Testis (tissue), 3 donors: ENCODE measurements around the gene TACR1. TPM values are rescaled to one million over a fixed set of nuclear protein-coding genes. Genes with fewer than 3 reads are reported as not detected.
A peak's percentile ranks its signal among the peaks of the same experiment; 100 is the strongest.

Source experiments
- DNase-seq: peaks from one replicate; pipeline ENCODE4 v3.0.0-alpha.2; 2019
- H3K27ac ChIP-seq, 2 donors: fragments of 200-600 bp; sonication (generic); one replicate each; pipeline ENCODE4 v1.5.1; 2019
- H3K27me3 ChIP-seq: fragments of 200-600 bp; sonication (generic); one replicate; pipeline ENCODE4 v1.5.1; 2019
- H3K36me3 ChIP-seq: fragments of 200-600 bp; sonication (generic); one replicate; pipeline ENCODE4 v1.5.1; 2017; ENCODE audit warnings: low read depth; ENCODE audit errors: missing control alignments
- H3K4me1 ChIP-seq: fragments of 200-600 bp; sonication (generic); one replicate; pipeline ENCODE4 v1.5.1; 2019
- H3K4me3 ChIP-seq, 2 donors: fragments of 200-600 bp; sonication (generic); one replicate each; pipeline ENCODE4 v1.5.1; 2017 to 2019
- H3K9me3 ChIP-seq: fragments of 200-600 bp; sonication (generic); one replicate; pipeline ENCODE4 v1.5.1; 2017
- CTCF ChIP-seq, 3 experiments: fragments of 450-650 bp in 2 of 3; fragments of 200-600 bp in 1 of 3; sonication (generic) in 1 of 3; IDR thresholded peaks; one replicate each; pipeline ENCODE4 v1.5.1; 2016 to 2019; ENCODE audit warnings: antibody characterized with exemption in 3 of 3, mild to moderate bottlenecking in 2 of 3, moderate library complexity in 1 of 3
- POLR2A ChIP-seq: fragments of 450-650 bp; IDR thresholded peaks from one replicate; pipeline ENCODE4 v1.6.1; 2017; ENCODE audit warnings: antibody characterized with exemption, mild to moderate bottlenecking, moderate library complexity
- WGBS, 2 donors: methylation state at CpG; one replicate each; pipeline ENCODE4 v1.1.5; 2018; 5-methylcytosine and 5-hydroxymethylcytosine counted together
- intact Hi-C: fragments of 100-400 bp; cut with DNase I; formaldehyde crosslinking; loops from one replicate; pipeline ENCODE4 v1.15.1; 2023; ENCODE audit warnings: low total_unique reads
- polyA plus RNA-seq: library from polyadenylated mRNA; stranded (reverse); fragments of 350-450 nt; fragmentation: Illumina TruSeq; extraction: RNeasy Lipid Tissue Mini Kit (QIAGEN cat#74804); gene quantifications from one replicate; pipeline ENCODE4 v1.2.3, GENCODE V29; 2014; ENCODE audit warnings: low read depth, low replicate concordance; ENCODE audit not compliant: insufficient read depth
- total RNA-seq, 2 donors: library from RNA; depleted of rRNA; stranded (reverse); fragments of >200 nt; gene quantifications; one replicate each; pipeline ENCODE4 v1.2.3, GENCODE V29; 2016

The TACR1 gene
- total and polyA plus RNA-seq, 3 donors from 2014 or later = 0.06 to 0.47 (median 0.38) TPM

GRCh38 chr2:75041731-75042600, 157.4 kb downstream of the TACR1 start:
- Histone ChIP-seq H3K36me3 (no peaks in the 10 kb centered on the region), H3K27me3 (no peaks in the 10 kb centered on the region), H3K9me3 (no peaks in the 10 kb centered on the region), H3K4me1 (no peaks in the 10 kb centered on the region), H3K27ac (peak overlapping the region in 1 of 2 donors; percentile 13), H3K4me3 (no peak overlapping the region)
- TF ChIP-seq CTCF (IDR thresholded peaks at IDR 0.05) = no peak
- intact Hi-C loops = no loop called here
- 79 to 86% methylated on average over 7 of the region's 7 CpGs for WGBS, 2 donors
- no peak for DNase-seq

- H3K36me3 ChIP-seq = no peaks in the 10 kb centered on the region
- H3K27ac ChIP-seq = no peak overlapping the region
- H3K4me1 ChIP-seq = no peaks in the 10 kb centered on the region
- no peak overlapping the region for H3K4me3 ChIP-seq
- DNase-seq = no peak
- H3K9me3 ChIP-seq = no peaks in the 10 kb centered on the region
- WGBS, 2 donors = 81 to 92% methylated on average over 2 of the region's 2 CpGs
- no peaks in the 10 kb centered on the region for H3K27me3 ChIP-seq
- intact Hi-C loops = no loop called here
- no peak for TF ChIP-seq POLR2A
- no peak for TF ChIP-seq CTCF (IDR thresholded peaks at IDR 0.05)
Observed at GRCh38 chr2:75041226-75041625, 158.1 kb downstream of the TACR1 start.

- intact Hi-C loops = no loop called here
- TF ChIP-seq POLR2A (no peak), CTCF (IDR thresholded peaks at IDR 0.05) (no peak)
- H3K36me3 ChIP-seq = no peaks in the 10 kb centered on the region
- 74 to 75% methylated on average over 3 of the region's 3 CpGs for WGBS, 2 donors
- no peaks in the 10 kb centered on the region for H3K4me1 ChIP-seq
- H3K27me3 ChIP-seq = no peaks in the 10 kb centered on the region
- no peaks in the 10 kb centered on the region for H3K9me3 ChIP-seq
- no peak overlapping the region for H3K27ac ChIP-seq
- no peak overlapping the region for H3K4me3 ChIP-seq
- DNase-seq = no peak
Observed at GRCh38 chr2:75035444-75036353, 163.6 kb downstream of the TACR1 start.

GRCh38 chr2:75033516-75033915, 165.8 kb downstream of the TACR1 start:
- H3K4me1 ChIP-seq = no peaks in the 10 kb centered on the region
- H3K36me3 ChIP-seq = no peaks in the 10 kb centered on the region
- H3K27me3 ChIP-seq = no peaks in the 10 kb centered on the region
- H3K9me3 ChIP-seq = no peaks in the 10 kb centered on the region
- TF ChIP-seq CTCF (IDR thresholded peaks at IDR 0.05) (no peak), POLR2A (no peak)
- 70 to 77% methylated on average over 2 of the region's 2 CpGs for WGBS, 2 donors
- intact Hi-C loops = no loop called here
- DNase-seq = no peak
- no peak overlapping the region for H3K27ac ChIP-seq
- H3K4me3 ChIP-seq = no peak overlapping the region
